Body of pancreas (tissue), 4 donors: ENCODE measurements around the gene CANT1.

Experiments
- CTCF ChIP-seq, 7 experiments: fragments of 450-650 bp in 4 of 7; fragments of 200-600 bp in 3 of 7; sonication (generic) in 3 of 7; IDR thresholded peaks; one replicate each; pipeline ENCODE4 v1.5.1; 2016 to 2019; ENCODE audit warnings: antibody characterized with exemption in 7 of 7
- POLR2A ChIP-seq, 3 donors: fragments of 450-650 bp; IDR thresholded peaks; one replicate each; pipeline ENCODE4 v1.6.1; 2016; ENCODE audit warnings: antibody characterized with exemption in 3 of 3, mild to moderate bottlenecking in 2 of 3

GRCh38 chr17:78952706-78953105, 56.9 kb downstream of the CANT1 start:
- TF ChIP-seq CTCF (IDR thresholded peaks at IDR 0.05) (no peak), POLR2A (IDR thresholded peaks at IDR 0.05) (no peak)
